Stimulated activated CD8-positive, alpha-beta memory T cell treated with anti-CD3 and anti-CD28 coated beads, Interleukin-7, amount 100 ng/mL, for 4 hours (primary cell): ENCODE results near the gene SNCAIP.

Experiments used
- DNase-seq, 2 donors: peaks; one replicate each; pipeline ENCODE4 v3.0.0-alpha.2; 2020; ENCODE audit warnings: low read depth in 2 of 2

SNCAIP gene

DNA sequence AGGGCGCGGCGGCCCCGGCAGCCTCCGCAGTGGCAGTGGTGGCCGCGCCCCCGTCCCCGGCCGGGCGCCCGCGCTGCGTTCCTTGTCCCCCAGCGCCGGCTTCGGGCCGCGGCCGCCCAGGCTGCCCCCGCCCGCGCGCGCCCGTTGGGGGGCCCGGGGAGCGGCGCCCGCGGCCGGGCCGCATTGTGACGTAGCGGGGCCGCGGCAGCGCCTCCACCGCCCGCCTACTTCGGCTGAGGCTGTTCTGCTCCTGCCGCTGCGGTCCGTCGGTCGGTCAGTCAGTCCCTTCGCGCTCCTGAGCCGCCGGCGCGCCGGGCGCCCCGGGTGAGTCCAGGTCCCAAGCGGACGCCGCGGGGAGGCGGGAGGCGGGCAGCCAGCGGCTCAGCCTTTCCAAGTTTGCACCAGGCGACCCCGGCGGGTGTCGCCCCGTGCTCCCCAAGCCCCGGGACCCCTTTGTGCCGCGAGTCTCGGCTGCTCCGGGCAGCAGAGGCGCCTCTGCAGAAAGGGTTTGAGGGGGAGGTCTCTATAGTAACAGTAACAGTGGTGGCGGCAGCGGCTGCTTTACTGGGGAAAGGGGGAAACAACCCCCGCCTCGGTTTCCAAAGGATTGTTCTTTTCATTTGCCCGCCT is at the start of gene SNCAIP:
SNCAIP (plus strand) TSS at position 277 of the 630 bp plus-strand sequence. CDS start 78,898 bp downstream, outside the sequence.
- DNase-seq = no peak

DNA sequence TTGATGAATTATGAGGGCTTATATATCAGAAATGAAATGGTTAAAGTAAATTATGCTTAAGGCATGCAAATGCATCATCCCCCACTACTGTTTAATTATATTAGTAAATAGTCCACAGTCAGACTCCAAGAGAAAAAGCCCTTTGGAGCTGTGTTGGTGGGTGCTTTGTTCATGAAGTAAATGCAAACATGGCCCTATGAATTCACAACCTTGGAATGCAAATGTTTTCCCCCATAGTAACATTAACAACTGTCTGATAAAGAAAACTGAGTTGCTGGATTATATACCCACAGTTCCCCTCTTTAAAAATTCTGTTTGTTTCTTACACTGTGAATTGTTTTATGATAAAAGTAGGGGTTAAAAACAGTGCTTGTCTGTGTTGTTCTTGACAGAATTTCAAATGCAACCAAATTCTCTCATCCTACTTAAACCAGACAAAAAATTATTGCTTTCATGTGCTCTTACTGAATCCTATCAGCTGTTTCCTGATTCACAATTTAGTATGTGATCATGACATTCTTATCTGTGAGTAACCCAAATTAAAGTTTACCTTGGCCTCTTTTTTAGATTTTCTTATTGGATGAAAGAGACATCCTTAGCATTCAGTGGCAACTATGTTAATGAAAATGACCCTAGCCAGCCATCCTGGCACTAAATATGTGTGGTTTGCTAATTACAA is 48.5 kb upstream of the SNCAIP start:
- DNase-seq = no peak

DNA sequence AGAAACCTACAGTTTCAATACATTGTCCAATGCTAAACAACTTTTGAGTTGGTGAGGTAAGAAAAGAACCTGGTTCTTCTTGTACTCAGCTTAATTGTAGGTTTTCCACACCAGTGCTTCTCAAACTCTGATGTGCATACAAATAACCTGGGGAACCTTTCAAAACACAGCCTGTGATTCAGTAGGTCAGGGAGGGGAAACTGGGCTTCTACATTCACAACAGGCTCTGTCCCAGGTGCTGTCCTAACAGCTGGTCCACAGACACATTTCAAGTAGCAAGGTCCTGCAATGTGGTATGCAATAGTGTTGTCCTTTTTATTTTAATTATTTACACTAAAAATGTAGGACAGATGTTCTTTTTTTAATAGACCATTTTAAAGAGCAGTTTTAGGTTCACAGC is 47.4 kb upstream of the SNCAIP start:
- DNase-seq = no peak

DNA sequence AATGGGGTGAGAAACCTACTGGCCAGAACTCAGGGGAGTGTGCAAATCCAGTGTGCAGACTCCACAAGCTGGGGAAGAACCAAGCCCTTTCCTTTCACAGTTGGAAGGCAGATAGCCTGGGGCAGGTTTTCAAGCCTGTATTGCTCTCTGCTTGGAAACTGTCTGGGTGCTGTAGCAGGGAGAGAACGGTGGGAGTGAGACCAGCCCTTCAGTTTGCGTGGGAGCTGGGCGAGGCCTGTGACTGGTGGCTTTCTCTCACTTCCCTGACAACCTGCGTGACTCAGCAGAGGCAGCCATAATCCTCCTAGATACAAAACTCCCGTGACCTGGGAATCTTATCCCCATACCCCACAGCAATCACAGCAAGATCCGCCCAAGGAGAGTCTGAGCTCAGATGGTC is 44.9 kb upstream of the SNCAIP start:
- DNase-seq = no peak

DNA sequence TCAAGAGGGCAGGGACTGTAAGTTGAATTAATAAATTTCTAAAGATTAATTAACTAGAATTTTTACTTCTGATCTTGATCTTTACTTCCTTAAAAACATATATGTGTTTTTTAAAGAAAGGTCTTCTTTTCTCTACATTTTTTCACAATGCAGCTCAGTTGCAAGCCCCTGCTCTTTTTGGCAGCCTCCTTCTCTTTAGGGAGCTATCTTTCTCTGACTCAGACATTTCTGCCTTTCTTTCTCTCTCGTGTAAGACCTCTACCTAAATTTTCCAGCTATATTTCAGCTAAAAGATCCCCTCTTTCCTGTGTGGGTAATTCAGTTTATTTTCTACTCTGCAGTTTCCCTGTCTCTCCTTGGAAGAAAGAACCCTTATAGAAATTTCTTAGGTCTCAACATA is 38.3 kb upstream of the SNCAIP start:
- no peak for DNase-seq

DNA sequence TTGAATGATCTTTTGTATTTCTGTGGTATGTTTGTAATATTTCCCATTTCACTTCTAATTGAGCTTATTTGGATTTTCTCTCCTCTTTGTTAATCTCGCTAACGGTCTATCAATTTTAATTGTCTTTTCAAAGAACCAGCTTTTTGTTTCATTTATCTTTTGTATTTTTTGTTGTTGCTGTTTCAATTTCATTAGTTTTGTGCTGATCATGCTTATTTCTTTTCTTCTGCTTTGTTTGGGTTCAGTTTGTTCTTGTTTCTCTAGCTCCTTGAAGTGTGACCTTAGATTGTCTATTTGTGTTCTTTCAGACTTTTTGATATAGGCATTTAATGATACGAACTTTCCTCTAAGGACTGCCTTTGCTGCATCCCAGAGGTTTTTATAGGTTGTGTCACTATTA is 28.4 kb upstream of the SNCAIP start:
- no peak for DNase-seq

DNA sequence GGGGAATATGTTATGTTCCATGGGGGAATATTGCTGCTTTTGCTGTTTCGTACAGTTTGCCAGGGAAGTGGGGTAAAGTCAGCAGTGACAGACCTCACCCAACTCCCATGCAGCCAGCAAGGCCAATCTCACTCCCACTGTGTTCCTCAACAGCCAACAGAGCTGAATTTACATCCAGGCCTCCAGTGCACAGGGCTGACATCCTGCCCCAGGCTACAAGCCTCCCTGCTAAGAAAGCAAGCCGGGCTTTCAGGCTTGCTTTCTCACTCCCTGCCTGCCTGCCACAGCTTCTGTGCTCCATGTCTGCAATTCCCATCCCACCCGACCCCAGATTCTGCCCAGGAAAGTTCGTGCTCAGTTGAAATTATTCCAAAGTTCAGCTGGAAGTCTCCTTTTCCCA is 25.5 kb upstream of the SNCAIP start:
- no peak for DNase-seq

DNA sequence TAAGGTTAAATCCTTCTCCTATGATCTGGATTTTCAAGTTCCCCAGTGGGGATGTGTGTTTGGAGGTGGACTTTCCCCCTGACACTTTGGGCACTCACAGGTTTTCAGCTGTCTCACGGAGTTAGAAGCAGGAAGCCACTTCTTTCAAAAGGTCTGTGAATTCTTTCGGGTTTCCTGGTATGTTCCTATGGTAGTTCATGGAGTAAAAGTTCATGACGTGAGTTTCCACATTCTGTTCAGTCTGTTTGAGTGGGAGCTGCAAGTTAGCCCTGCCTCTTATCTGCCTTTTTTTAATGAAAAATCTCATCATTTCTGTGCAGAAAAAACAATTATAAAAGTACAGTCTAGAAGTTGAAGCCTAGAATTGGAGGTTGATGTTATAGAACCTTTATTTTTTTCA is 24.9 kb upstream of the SNCAIP start:
- no peak for DNase-seq

DNA sequence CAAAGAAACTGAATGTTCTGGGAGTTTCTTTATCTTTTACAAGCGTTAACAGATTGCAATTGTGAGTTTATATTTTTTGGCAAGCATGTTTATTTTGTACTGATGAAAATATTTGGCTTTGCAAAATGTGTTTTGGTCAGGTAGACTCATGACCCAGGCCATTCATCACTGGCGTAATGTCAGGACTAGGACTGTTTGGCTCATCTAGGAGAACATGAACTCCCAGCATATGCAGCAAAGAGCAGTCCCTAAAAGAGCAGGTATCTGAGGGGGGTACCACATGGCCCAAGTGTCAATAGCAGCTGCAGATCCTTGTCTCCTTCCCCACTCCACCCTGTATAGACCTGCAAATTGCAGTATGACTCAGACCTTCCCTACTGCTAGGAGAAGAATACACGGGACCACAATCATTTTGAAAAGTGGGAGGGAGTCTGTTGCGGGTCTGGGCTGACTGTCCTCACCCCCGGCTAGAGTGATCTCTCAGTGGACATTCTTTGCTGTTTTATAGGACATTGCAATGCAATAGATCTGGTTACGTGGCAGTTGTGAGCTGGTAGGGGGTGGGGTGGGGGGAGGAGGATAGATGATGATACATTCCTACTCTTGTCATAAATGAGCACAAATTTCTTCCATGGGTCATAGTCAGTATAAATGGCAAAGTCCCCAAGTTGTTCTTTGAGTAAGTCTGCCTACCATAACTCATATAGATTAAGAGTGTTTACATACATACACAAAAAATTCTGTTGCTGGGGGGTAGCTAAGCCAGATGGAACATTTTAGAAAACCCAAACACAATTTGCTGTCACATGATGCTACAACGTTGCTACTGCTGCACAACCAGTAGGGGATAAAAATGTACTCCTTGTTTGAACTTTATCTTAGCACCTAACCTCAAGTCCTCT is 20.8 kb upstream of the SNCAIP start:
- DNase-seq = no peak

DNA sequence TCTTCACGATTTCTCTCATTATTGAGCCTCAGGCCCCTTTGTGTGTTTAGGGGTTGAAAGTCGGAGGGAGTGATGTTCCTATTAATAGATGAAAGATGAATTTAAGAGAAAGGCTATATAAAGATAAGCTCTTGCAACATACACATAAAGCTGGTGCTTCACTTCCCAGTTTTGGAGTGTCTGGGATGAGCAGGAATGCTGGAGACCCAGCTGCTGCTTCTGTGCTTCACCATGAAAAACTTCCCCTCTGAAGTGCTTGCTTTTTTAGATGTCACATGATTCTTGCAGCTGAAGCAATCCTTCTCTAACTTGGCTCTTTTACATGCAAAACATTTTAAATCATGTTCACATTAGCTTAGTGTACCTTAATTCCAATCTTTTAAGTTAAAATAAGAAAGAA is 19.7 kb upstream of the SNCAIP start:
- DNase-seq = no peak

DNA sequence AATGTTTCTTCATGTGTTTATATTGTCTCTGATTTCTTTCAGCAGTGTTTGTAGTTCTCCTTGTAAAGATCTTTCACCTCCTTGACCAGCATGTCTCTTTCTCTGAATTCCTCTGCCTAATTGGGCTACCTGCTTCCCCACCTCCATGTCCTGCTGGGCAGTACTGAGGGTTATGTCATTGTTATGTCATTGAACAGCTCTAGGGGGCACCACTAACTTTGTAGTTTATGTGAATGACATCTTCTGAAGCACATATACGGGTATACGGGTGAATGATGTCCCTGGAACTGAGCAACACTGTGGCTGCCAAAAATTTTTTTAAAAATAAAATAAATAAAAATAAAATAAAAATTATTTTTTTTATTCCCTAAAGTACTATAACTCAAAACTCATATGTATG is 16.9 kb upstream of the SNCAIP start:
- no peak for DNase-seq

DNA sequence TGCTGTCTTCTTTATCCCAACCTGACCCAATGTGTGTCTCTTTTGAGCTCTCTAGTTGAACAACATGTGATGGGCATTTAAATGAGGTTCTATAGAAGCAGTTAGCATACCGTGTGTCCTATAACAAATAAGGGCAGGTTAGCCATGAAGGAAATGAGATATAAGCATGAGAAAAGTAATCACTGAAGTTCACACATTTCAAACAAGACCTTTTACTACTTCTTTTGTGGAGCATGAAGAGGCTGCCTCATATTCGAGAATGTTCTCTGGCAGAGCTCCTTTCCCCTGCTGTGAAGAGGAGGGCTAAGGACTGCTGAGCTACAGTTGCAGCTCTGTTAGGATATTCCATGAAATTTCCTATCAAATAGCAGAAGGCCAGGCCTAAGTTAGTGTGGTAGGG is 15.2 kb upstream of the SNCAIP start:
- no peak for DNase-seq

DNA sequence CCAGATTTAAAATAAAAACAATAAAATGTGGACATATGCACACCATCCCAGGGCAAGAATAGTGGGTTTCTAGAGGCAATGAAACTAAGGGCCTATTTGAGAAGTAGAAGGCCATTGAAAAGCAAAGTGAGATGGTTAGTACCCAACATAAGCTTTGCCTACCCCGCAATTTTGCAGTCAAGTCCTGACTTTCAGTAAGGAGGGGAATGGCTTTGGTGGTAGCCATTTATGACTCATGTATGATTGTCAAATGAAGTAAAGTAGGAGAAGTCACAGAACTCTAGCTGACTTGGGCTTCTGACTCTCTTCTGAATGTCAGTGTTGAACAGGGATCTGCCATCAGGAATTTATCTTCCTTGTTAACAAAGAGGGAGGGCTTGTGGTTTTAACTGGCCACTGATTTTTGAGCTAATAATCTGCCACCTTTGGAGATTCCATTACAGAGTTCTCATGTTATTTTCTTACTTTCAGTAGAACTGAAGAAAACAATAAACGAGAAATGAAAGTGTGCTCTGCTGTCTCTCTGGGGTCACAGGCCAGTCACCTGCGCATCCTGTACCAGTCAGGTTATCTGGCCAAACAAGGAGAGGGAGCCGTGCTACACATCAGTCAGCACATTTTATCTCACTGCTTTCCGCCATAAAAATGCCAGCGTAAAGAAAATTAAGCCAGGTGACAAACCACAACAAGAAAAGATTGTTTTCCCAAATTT is 14.3 kb upstream of the SNCAIP start:
- DNase-seq = no peak

DNA sequence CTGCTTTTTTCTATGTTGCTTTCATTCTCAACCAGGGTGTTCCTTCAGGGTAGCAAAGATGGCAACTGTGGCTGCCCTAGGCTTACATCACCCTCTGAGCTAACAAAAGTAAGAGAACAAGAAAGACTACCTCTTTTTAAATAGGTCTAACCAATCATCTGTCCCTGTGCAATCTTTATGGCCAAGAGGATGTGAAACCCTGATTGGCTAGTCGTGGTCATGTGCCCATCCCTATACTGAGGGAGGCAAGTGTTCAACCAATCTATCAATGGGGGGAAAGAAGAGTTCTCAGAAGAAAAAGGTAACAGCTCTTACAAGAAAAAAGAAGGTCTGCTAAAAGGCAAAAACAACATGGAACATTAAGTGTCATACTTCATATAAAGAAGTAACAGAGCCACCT is 11.7 kb upstream of the SNCAIP start:
- no peak for DNase-seq

DNA sequence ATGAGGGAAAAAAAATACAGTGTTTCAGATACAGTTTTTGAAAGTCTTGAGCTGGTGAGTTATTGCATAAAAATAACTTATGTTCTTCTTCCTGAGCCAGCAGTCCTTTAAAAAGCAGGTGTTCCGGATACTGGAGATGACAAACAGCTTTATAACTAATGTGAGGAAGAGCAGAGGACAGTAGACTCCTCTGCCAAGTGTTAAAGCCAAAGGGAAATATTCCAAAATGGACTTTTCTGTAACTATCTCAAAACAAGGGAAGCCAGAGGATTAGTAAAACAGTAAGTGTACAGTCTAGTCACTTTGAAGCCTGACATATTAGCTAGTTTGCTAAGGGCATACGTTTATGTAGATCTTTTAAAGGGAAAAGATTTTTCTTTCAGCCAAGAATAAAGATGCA is 11.0 kb upstream of the SNCAIP start:
- DNase-seq = no peak

DNA sequence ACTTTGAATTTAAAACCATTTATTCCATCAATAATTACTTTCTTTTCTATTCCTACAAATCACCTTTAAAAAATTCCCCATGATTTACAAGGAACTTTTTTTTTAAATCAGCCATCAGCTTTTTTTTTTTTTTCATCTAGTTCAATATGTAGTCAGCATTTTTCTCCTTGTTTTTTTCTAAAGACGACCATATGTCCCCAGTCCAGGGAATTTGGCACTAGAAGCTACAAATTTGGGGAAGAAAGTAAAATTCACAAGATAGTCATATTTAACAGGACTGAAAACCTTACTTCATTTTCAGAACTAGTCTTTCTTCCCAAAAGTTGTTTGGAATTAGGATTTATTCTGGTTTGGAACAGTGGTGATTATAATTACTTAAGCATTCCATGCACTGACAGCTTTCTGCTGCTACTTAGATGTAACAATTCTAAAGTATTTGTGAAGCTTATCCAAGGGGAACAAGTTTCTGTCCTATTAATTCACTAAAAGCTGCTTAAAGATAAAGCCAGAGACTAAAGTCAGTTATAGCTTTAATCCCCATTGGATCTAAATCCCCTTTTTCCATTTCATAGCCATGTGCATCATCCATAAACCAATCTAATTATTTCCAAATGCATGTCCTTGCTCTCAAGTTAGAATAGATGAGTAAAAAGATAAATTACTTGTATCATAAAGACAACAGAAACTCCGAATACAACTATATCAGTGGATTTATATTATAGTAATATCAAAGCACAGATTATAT is 7.4 kb upstream of the SNCAIP start:
- DNase-seq = no peak

DNA sequence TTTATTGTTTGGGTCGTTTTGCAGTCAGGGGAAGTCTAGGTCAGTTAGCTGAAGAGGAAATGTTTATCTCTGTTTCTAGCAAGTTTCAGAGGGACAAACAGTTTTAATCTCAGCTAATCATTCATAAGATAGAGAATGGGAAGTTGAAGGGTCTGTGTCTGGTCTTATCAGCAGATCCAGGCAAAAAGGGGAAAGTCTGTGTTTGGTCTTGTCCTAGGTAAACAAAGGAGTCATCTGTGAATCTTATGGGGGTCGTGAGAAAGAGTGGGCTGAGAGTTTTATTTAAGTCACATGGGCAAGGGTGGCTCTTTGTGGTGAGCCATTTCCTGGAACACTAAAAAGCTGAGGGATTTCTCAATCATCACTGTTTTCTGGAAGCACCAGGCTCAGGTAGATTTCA is 5.6 kb upstream of the SNCAIP start:
- DNase-seq = no peak

DNA sequence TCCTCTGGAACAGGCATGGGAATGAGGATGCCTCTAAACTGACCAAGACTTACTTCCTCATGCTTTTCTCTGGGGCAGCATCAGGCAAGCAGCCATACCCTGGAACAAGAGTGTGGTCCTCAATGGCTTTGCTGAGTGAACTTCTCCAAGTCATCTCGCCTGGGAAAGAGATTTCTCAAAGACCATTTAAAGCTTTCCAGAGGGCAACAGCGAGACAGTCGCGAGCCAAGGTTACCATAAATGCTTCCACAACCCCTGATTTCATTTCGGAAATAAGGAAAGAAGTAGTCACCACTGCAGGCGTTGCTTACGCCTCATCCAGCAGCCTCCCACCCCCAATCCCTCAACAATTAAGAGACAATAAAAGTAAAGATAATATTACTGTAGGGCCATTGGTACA is 1.1 kb upstream of the SNCAIP start:
- DNase-seq = no peak

DNA sequence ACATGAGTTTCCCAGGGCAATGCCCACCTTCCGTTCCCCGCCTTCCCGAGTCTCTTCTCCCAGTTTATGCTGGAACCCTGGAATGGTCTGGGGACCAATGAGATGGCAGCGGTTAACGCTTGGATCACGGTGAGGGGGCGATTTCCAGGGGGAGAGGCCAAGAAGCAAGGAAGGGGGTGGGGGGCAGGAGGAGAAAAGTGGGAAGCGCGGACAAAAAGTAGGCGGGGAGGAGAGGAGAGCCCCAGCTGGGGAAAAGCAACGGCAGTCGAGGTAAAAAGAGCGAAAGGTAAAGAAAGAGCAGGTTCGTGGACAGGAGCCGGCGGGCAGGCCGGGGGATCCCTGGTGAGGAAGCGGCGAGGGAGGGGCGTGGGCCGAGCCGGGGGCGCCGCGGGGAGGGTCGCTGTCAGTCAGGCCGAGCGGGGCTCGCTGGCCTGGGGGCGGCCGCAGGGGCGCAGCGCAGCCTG is 508 bp upstream of the SNCAIP start:
- DNase-seq = no peak

DNA sequence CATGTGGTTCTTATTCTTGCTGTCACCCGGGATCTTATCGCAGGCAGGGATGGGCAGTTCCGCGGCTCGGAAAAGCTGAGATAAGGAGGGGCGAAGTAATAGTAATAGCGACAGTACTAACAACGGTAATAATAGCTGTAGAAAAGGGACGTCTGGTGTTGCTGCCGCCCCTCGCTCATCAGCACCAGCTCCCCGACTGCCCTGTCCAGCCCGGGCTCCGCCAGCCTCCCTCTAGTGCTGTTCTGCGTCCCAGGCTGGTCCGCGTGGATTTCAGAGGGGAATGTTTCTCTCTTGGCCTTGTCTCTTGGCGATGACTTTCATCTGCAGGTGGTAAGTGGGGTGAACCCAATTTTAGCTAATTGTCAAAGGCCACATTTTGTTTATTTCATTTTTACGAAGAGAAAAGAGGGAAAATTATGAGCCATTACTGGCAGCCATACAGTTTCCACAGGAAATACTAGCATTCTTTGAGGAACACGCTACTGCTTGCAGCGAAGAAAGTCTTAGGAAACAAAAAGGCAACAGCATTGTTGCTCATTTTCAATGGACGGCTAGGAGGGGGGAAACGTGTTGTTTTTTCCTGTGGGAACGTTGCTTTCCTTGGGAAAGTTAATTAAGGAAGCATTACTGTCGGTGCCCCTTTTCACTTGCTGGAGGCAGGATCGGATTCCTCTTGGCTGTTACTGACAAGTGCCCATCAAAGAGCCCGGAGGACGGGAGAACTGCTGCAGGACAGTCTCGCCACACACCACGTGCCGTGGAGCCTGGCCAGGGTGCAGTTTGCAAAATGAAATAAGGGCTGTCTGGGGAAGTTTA is 762 bp downstream of the SNCAIP start:
- DNase-seq = no peak

DNA sequence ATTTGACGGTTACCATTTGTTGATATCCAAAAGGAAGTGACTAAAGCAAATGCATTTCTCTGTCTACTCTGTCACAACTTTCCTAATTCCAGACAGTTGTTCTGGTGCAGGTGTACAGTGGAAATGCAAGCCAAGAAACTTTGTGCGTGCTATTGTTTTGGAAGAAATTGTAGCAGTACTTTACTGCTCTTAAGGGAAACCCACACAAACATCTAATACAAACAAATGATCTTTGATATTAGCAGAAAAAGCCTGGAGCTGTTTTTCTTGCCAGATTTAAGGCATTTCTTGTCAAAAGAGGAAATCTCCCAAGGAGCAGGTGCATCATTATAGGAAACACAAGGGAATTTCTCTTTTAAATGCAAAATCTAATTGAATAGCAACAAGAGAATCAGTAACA is 2.0 kb downstream of the SNCAIP start:
- DNase-seq = no peak
